C4-2B (cell line): Measurements from ENCODE around the gene PPARG.

Experiments
- CTCF ChIP-seq: fragments of 450-650 bp; conservative IDR thresholded peaks from 2 replicates; pipeline ENCODE4 v1.5.1; 2017; ENCODE audit warnings: mild to moderate bottlenecking
- ZFX ChIP-seq: fragments of 450-650 bp; IDR thresholded peaks from 2 replicates; pipeline ENCODE4 v1.6.1; 2017

DNA sequence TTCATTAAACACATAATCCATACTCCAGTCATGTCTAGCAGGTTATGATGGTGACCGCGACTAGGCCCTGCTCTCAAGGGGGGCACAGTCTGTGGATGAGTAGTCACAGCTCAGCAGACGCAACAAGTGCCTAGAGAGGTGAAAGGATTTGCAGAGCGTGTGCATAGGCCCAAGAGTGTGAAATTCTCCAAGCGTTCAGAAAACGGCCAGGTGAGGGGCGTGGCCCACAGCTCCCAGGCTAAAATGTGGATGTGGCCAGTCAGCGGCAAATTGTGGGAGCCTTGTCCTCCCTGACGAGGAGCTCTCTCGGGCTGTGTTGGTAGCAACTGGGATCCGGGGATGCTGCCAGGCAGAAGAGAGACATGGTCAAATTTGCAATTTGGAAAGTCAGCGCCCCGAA lies 149.0 kb downstream of the PPARG start:
- TF ChIP-seq CTCF (no peak), ZFX (no peak)
